Spleen (tissue), 11 donors: ENCODE data around the gene ERCC6L2. TPM values are rescaled to one million over a fixed set of nuclear protein-coding genes. Genes with fewer than 3 reads are reported as not detected.

Experiments used
- DNase-seq: peaks from one replicate; pipeline ENCODE4 v3.0.0-alpha.2; 2020
- H3K27ac ChIP-seq, 8 donors: fragments of 200-600 bp; sonication (generic) in 7 of 8; 1 replicate in 4 of 8; 2 replicates in 4 of 8; pipeline versions ENCODE4 v1.5.0 to v1.8.0; 2016 to 2021; ENCODE audit warnings: inconsistent platforms in 4 of 8, mild to moderate bottlenecking in 4 of 8, moderate library complexity in 1 of 8
- H3K27me3 ChIP-seq, 7 donors: fragments of 200-600 bp; sonication (generic) in 6 of 7; replicated peaks in 1 of 7; 1 replicate in 4 of 7; 2 replicates in 3 of 7; pipeline versions ENCODE4 v1.5.0 to v1.8.0; 2016 to 2021; ENCODE audit warnings: inconsistent platforms in 3 of 7, mild to moderate bottlenecking in 1 of 7
- H3K36me3 ChIP-seq, 6 donors: fragments of 200-600 bp; sonication (generic) in 5 of 6; 1 replicate in 4 of 6; 2 replicates in 2 of 6; pipeline versions ENCODE4 v1.5.0 to v1.8.0; 2016 to 2021; ENCODE audit warnings: inconsistent platforms in 2 of 6
- H3K4me1 ChIP-seq, 6 donors: fragments of 200-600 bp; sonication (generic) in 5 of 6; 1 replicate in 3 of 6; 2 replicates in 3 of 6; pipeline versions ENCODE4 v1.5.0 to v1.8.0; 2016 to 2021; ENCODE audit warnings: inconsistent platforms in 3 of 6
- H3K4me3 ChIP-seq, 8 donors: fragments of 200-600 bp; sonication (generic) in 7 of 8; 1 replicate in 4 of 8; 2 replicates in 4 of 8; pipeline versions ENCODE4 v1.5.0 to v1.8.0; 2016 to 2021; ENCODE audit warnings: inconsistent platforms in 4 of 8, mild to moderate bottlenecking in 4 of 8, moderate library complexity in 2 of 8
- H3K9me3 ChIP-seq, 8 donors: fragments of 200-600 bp; sonication (generic) in 7 of 8; 1 replicate in 4 of 8; 2 replicates in 4 of 8; pipeline versions ENCODE4 v1.5.0 to v1.8.0; 2016 to 2021; ENCODE audit warnings: inconsistent platforms in 4 of 8
- POLR2A ChIP-seq, 3 donors: fragments of 450-650 bp; IDR thresholded peaks; one replicate each; pipeline ENCODE4 v1.5.1; 2017; ENCODE audit warnings: antibody characterized with exemption in 3 of 3, mild to moderate bottlenecking in 1 of 3
- POLR2AphosphoS5 ChIP-seq, 3 donors: sonication (generic); formaldehyde crosslinking; IDR thresholded peaks; one replicate each; pipeline ENCODE4 v1.5.1; 2017; ENCODE audit warnings: antibody characterized with exemption in 3 of 3
- WGBS, 5 donors: extraction: QIAGEN DNeasy Blood & Tissue Kit in 3 of 5; methylation state at CpG; one replicate each; pipeline versions ENCODE4 v1.1.5 to v1.1.7; 2013 to 2018; 5-methylcytosine and 5-hydroxymethylcytosine counted together
- intact Hi-C: fragments of 100-400 bp; cut with DNase I; formaldehyde crosslinking; loops from one replicate; pipeline ENCODE4 v1.15.0; 2023; ENCODE audit warnings: low total_unique reads
- polyA plus RNA-seq, 3 donors: library from polyadenylated mRNA; stranded (reverse); fragments of 200-250 nt; gene quantifications; one replicate each; pipeline ENCODE4 v1.2.1, GENCODE V29; 2013
- total RNA-seq, 7 donors: library from RNA; depleted of rRNA in 3 of 7; stranded (reverse); fragments of >200 nt in 3 of 7; fragmentation: NEBNext Ultra II Directional in 4 of 7; extraction: Animal tissue kit (Norgen Biotek cat#: 25700) in 4 of 7; gene quantifications; one replicate each; pipeline versions ENCODE4 v1.1.0 to v1.2.1, GENCODE V29; 2016 to 2021
- TF ChIP-seq, protein P1 (sequence below), 11 experiments: fragments of 200-600 bp in 7 of 11; fragments of 450-650 bp in 4 of 11; sonication (generic) in 4 of 11; IDR thresholded peaks in 8 of 11; conservative IDR thresholded peaks in 3 of 11; 1 replicate in 7 of 11; 2 replicates in 4 of 11; pipeline versions ENCODE4 v1.4.0 to v1.8.0; 2016 to 2021; ENCODE audit warnings: antibody characterized with exemption in 11 of 11, inconsistent platforms in 4 of 11, mild to moderate bottlenecking in 1 of 11
- donor health status: healthy with polysubstance abuse.
- donor health status: DM: no; HTN: no; CAD: no; lungs with moderate emphysema.
- donor health status: DM: no; HTN: no; CAD: no.
- donor health status: Bipolar disorder and iron deficiency.
- donor health status: healthy.
- donor health status: DM: no; HTN: no; CAD: no.
- donor health status: DM: yes; HTN: yes; CAD: no.

The ERCC6L2 gene
- total and polyA plus RNA-seq, 10 donors, result 4.6 to 118 (median 70.9) TPM

DNA sequence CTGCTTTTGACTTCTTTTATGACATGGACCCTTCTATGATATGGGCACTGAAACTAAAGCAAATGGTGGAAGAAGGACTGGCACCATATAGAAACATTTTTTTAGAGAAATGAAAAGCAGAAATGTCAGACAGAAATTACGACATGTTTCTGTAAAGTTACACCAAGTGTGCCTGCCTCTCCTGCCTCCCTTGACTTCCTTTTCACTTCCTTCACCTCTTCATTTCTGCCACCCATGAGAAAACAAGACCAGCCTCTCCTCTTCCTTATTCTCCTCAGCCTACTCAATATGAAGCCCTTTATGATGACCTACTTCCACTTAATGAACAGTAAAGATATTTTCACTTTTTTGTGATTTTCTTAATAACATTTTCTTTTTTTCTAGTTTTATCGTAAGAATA lies 44.5 kb downstream of the ERCC6L2 start:
- no peak for DNase-seq
- Histone ChIP-seq H3K4me1 (peaks cover 0 to 43% (median 3%) of the 10 kb centered on the region in 6 donors), H3K27me3 (no peaks in the 10 kb centered on the region), H3K27ac (peak overlapping the region in 7 of 8 donors; percentile 1 to 71 (median 68)), H3K4me3 (no peak overlapping the region), H3K36me3 (peaks cover 4 to 98% (median 32%) of the 10 kb centered on the region in 6 donors), H3K9me3 (no peaks in the 10 kb centered on the region)
- TF ChIP-seq POLR2AphosphoS5 (IDR thresholded peaks at IDR 0.05), result no peak
- no peak for TF ChIP-seq POLR2A (IDR thresholded peaks at IDR 0.05)
- TF ChIP-seq, protein P1, sequence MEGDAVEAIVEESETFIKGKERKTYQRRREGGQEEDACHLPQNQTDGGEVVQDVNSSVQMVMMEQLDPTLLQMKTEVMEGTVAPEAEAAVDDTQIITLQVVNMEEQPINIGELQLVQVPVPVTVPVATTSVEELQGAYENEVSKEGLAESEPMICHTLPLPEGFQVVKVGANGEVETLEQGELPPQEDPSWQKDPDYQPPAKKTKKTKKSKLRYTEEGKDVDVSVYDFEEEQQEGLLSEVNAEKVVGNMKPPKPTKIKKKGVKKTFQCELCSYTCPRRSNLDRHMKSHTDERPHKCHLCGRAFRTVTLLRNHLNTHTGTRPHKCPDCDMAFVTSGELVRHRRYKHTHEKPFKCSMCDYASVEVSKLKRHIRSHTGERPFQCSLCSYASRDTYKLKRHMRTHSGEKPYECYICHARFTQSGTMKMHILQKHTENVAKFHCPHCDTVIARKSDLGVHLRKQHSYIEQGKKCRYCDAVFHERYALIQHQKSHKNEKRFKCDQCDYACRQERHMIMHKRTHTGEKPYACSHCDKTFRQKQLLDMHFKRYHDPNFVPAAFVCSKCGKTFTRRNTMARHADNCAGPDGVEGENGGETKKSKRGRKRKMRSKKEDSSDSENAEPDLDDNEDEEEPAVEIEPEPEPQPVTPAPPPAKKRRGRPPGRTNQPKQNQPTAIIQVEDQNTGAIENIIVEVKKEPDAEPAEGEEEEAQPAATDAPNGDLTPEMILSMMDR (IDR thresholded peaks at IDR 0.05 in 8 of 11, conservative IDR thresholded peaks at IDR 0.05 in 3 of 11), result no peak
- intact Hi-C loops, result no loop called here
- WGBS, 5 donors, result 64 to 80% (median 76%) methylated on average over 2 of the region's 2 CpGs

DNA sequence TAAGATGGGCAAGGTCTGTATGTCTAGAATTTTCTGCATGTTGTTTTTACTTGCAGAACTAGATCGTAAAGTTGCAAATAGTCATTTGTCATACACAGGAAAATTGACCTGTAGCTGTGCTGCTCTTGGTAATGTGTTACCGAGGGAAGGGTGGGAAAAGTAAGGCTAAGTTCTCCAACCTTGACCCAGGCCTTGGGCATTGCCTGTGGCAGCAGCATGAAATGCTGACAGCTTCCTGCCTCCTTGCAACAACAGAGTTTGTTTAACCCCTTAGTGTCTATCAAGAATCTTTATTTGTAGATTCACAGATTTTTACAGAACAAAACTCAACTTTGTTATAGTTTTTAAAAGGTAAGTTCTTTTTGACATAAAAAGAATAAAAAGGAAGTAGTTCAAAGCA lies 48.3 kb downstream of the ERCC6L2 start:
- DNase-seq, result no peak
- peak overlapping the region in 1 of 8 donors; percentile 7 for H3K4me3 ChIP-seq
- no peak for TF ChIP-seq POLR2A (IDR thresholded peaks at IDR 0.05)
- peak in 1 of 3 donors; percentile 83 for TF ChIP-seq POLR2AphosphoS5 (IDR thresholded peaks at IDR 0.05)
- TF ChIP-seq, protein P1 (IDR thresholded peaks at IDR 0.05 in 8 of 11, conservative IDR thresholded peaks at IDR 0.05 in 3 of 11), result no peak
- peaks cover 0 to 54% (median 3%) of the 10 kb centered on the region in 6 donors for H3K4me1 ChIP-seq
- WGBS, 5 donors, result 53 to 64% (median 60%) methylated on average over 2 of the region's 2 CpGs
- no peaks in the 10 kb centered on the region for H3K27me3 ChIP-seq
- H3K36me3 ChIP-seq, result peaks cover 0 to 88% (median 19%) of the 10 kb centered on the region in 6 donors
- H3K9me3 ChIP-seq, result no peaks in the 10 kb centered on the region
- H3K27ac ChIP-seq, result peak overlapping the region in 7 of 8 donors; percentile 9 to 71 (median 46)
- intact Hi-C loops, result no loop called here

DNA sequence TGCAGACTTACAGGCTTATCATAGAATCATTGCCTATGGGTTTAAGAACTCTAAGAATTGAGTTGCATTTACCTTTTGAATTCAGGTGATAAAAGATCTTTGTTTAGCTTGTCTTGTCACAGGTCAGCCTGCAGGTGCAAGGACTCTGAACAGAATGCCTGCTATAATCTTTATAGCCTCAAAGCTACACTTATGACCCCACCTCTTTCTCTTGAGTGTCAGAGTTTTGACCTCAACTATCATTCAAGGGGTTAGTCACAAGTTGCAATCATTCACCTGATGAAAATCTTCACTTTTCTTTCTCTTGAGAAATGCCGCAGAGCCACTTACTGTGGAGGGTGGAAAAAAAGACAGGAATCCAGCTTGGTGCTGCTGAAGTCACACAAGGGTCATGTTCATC lies 49.5 kb downstream of the ERCC6L2 start:
- intact Hi-C loops, result no loop called here
- Histone ChIP-seq H3K4me3 (no peak overlapping the region), H3K36me3 (peaks cover 0 to 88% (median 28%) of the 10 kb centered on the region in 6 donors), H3K27ac (peak overlapping the region in 1 of 8 donors; percentile 71), H3K4me1 (peaks cover 0 to 46% (median 3%) of the 10 kb centered on the region in 6 donors), H3K27me3 (no peaks in the 10 kb centered on the region), H3K9me3 (no peaks in the 10 kb centered on the region)
- WGBS, 5 donors, result 94 to 100% (median 100%) methylated on average over 1 of the region's 1 CpG
- TF ChIP-seq POLR2AphosphoS5 (IDR thresholded peaks at IDR 0.05) (no peak), POLR2A (IDR thresholded peaks at IDR 0.05) (no peak)
- TF ChIP-seq, protein P1 (IDR thresholded peaks at IDR 0.05 in 8 of 11, conservative IDR thresholded peaks at IDR 0.05 in 3 of 11), result no peak
- DNase-seq, result no peak

DNA sequence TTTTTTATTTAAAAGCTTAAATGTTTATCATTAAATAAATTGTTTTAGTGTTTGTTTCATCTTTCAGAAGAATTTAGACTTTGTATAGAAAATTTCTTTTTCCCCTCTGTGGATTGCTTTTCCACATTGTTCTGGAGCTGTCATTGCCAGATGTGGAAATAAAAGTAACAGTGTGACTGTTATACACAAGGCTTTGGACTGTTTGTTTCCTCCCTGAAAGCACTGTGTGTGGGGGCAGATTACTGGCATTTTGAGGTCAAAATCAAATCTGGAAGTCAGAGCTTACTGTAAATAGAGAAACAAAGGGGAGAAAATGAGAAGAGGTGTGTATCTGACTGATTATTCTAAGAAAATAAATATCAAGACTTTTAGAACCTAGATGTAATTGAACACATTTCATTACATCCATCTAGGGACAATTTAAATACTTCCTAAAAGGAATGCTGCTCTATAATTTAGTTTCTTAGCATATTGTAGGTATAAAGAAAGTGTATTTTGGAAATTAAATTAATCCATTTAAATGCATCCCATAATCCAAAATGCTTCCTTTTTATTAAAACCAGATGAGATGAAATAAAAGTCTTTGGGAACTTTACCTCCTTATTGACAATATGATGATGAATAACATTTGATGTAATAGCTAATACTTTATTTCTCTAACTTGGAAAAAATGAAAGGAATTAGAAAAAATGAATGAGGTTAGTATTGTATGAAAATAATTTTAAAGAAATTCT lies 51.9 kb downstream of the ERCC6L2 start:
- Histone ChIP-seq H3K4me3 (no peak overlapping the region), H3K4me1 (peaks cover 0 to 34% (median 3%) of the 10 kb centered on the region in 6 donors), H3K9me3 (no peaks in the 10 kb centered on the region), H3K27ac (peak overlapping the region in 3 of 8 donors; percentile 7 to 33 (median 17)), H3K27me3 (no peaks in the 10 kb centered on the region), H3K36me3 (peaks cover 0 to 90% (median 33%) of the 10 kb centered on the region in 6 donors)
- TF ChIP-seq POLR2A (IDR thresholded peaks at IDR 0.05), result no peak
- no peak for TF ChIP-seq POLR2AphosphoS5 (IDR thresholded peaks at IDR 0.05)
- TF ChIP-seq, protein P1 (IDR thresholded peaks at IDR 0.05 in 8 of 11, conservative IDR thresholded peaks at IDR 0.05 in 3 of 11), result no peak
- intact Hi-C loops, result no loop called here
- DNase-seq, result no peak
